HG03558 (cell line): ENCODE results near the gene SLBP.
"Not testable (repeated sequence)": the region's sequence is repeated elsewhere in the genome, so short reads cannot be mapped to it uniquely, and the experiment has no call there.

Experiments
- ATAC-seq: cut with Tn5 transposase; IDR thresholded peaks from one replicate; pipeline ENCODE4 v1.9.1; 2021; ENCODE audit warnings: moderate number of reproducible peaks; ENCODE audit not compliant: unreplicated experiment; ENCODE audit errors: extremely low read depth

Gene SLBP

GRCh38 chr4:1683261-1683735 is 28.8 kb downstream of the SLBP start:
- ATAC-seq = no peak

GRCh38 chr4:1682860-1683259 is 29.3 kb downstream of the SLBP start:
- no peak for ATAC-seq

- ATAC-seq = no peak
Observed at GRCh38 chr4:1678244-1678643, 33.9 kb downstream of the SLBP start.

- ATAC-seq = no peak
Observed at GRCh38 chr4:1676605-1677525, 35.3 kb downstream of the SLBP start.

- ATAC-seq = no peak
Observed at GRCh38 chr4:1675802-1676137, 36.3 kb downstream of the SLBP start.

- ATAC-seq = no peak
Observed at GRCh38 chr4:1675136-1675801, 36.9 kb downstream of the SLBP start.

GRCh38 chr4:1674682-1675081 is 37.4 kb downstream of the SLBP start:
- ATAC-seq = no peak

GRCh38 chr4:1673671-1674070 is 38.4 kb downstream of the SLBP start:
- ATAC-seq = no peak

- ATAC-seq = not testable (repeated sequence)
Observed at GRCh38 chr4:1671011-1671410, 41.1 kb downstream of the SLBP start.

GRCh38 chr4:1670279-1670678 is 41.8 kb downstream of the SLBP start:
- ATAC-seq = no peak

- ATAC-seq = no peak
Observed at GRCh38 chr4:1669850-1670249, 42.3 kb downstream of the SLBP start.

- no peak for ATAC-seq
Observed at GRCh38 chr4:1669270-1669669, 42.8 kb downstream of the SLBP start.

GRCh38 chr4:1668488-1668840 is 43.7 kb downstream of the SLBP start:
- ATAC-seq = no peak

- ATAC-seq = no peak
Observed at GRCh38 chr4:1667273-1667672, 44.8 kb downstream of the SLBP start.

- no peak for ATAC-seq
Observed at GRCh38 chr4:1666391-1666790, 45.7 kb downstream of the SLBP start.

- ATAC-seq = no peak
Observed at GRCh38 chr4:1664141-1664540, 48.0 kb downstream of the SLBP start.

- ATAC-seq = no peak
Observed at GRCh38 chr4:1663549-1663948, 48.6 kb downstream of the SLBP start.

- no peak for ATAC-seq
Observed at GRCh38 chr4:1661695-1662094, 50.4 kb downstream of the SLBP start.

- no peak for ATAC-seq
Observed at GRCh38 chr4:1660948-1661677, 51.0 kb downstream of the SLBP start.

- ATAC-seq = no peak
Observed at GRCh38 chr4:1659104-1660043, 52.7 kb downstream of the SLBP start.
